HCT116 (cell line): ENCODE data around the gene GALR3. TPM values are rescaled to one million over a fixed set of nuclear protein-coding genes. Genes with fewer than 3 reads are reported as not detected.
"Not testable (repeated sequence)": the region's sequence is repeated elsewhere in the genome, so short reads cannot be mapped to it uniquely, and the experiment has no call there.

Source experiments
- ATAC-seq: fragments of 200-7000 bp; cut with Tn5 transposase; 2 replicates; pipeline ENCODE4 v1.9.1; 2020; ENCODE audit warnings: mild to moderate bottlenecking, moderate library complexity
- BruUV-seq: library from RNA; stranded (reverse); fragments of 400-500 nt; replicated peaks from 2 replicates; lab custom pipeline; 2021; lab: Mats Ljungman, UMichigan
- CTCF ChIA-PET: fragments of 300-600 bp; sonication (Branson Sonifier 250); formaldehyde crosslinking; loops from one replicate; lab custom pipeline; 2021; ENCODE audit warnings: antibody characterized with exemption; lab: Charles Lee
- POLR2A ChIA-PET: fragments of 300-600, 350-600 bp; sonication (Branson Sonifier 250); formaldehyde crosslinking; loops from one replicate; lab custom pipeline; 2021; ENCODE audit warnings: antibody characterized with exemption; lab: Charles Lee
- RAD21 ChIA-PET, 2 experiments: fragments of 300-600 bp; sonication (Branson Sonifier 250); formaldehyde crosslinking; loops; one replicate each; lab custom pipeline; 2023; ENCODE audit warnings: low total read pairs in 2 of 2; ENCODE audit not compliant: uncharacterized antibody in 2 of 2, unreplicated experiment in 2 of 2, low non-redundant PET in 1 of 2; lab: Charles Lee
- DNase-seq: peaks from one replicate; pipeline ENCODE4 v3.0.0-alpha.2; 2010; ENCODE audit warnings: low read depth, low spot score
- H2AFZ ChIP-seq: fragments of 200-600 bp; shearing (Covaris generic), sonication (generic); 2 replicates; pipeline ENCODE4 v1.6.1; 2017; ENCODE audit warnings: low read depth, mixed run types, mixed read lengths, antibody characterized with exemption, low read length; ENCODE audit not compliant: poor library complexity, severe bottlenecking
- H3K27ac ChIP-seq: 2 replicates; pipeline ENCODE4 v1.5.1; 2012; ENCODE audit warnings: low read depth, low read length
- H3K27me3 ChIP-seq: fragments of 200-600 bp; sonication (generic); 2 replicates; pipeline ENCODE4 v1.6.1; 2016; ENCODE audit warnings: mixed run types, low read length, mixed read lengths; ENCODE audit not compliant: insufficient read depth
- H3K36me3 ChIP-seq, 2 experiments: fragments of 200-500 bp in 1 of 2; fragments of 200-600 bp in 1 of 2; sonication (Bioruptor generic) in 1 of 2; sonication (generic) in 1 of 2; 2 replicates each; pipeline versions ENCODE4 v1.5.1 to v1.6.1; 2014 to 2016; ENCODE audit warnings: low read length in 2 of 2, inconsistent platforms in 1 of 2, mixed read lengths in 1 of 2, mixed run types in 1 of 2; ENCODE audit not compliant: insufficient read depth in 2 of 2, control insufficient read depth in 1 of 2
- H3K4me1 ChIP-seq, 2 experiments: fragments of 200-600 bp in 1 of 2; sonication (generic) in 1 of 2; 2 replicates each; pipeline versions ENCODE4 v1.5.1 to v1.6.1; 2012 to 2017; ENCODE audit warnings: low read length in 2 of 2, inconsistent platforms in 1 of 2, mild to moderate bottlenecking in 1 of 2, mixed read lengths in 1 of 2, mixed run types in 1 of 2, moderate library complexity in 1 of 2; ENCODE audit not compliant: insufficient read depth in 2 of 2, control insufficient read depth in 1 of 2
- H3K4me2 ChIP-seq: fragments of 200-600 bp; sonication (generic); 2 replicates; pipeline ENCODE4 v1.6.1; 2017; ENCODE audit warnings: mixed run types, low read length, mixed read lengths
- H3K4me3 ChIP-seq, 2 experiments: fragments of 200-600 bp in 1 of 2; sonication (generic) in 1 of 2; replicated peaks in 1 of 2; 2 replicates each; pipeline ENCODE4 v1.5.1; 2011 to 2016; ENCODE audit warnings: low read length in 2 of 2, control low read depth in 1 of 2, low read depth in 1 of 2, mild to moderate bottlenecking in 1 of 2, mixed read lengths in 1 of 2, mixed run types in 1 of 2
- H3K79me2 ChIP-seq: fragments of 200-600 bp; sonication (generic); 2 replicates; pipeline ENCODE4 v1.6.1; 2017; ENCODE audit warnings: mild to moderate bottlenecking, mixed run types, low read length, moderate library complexity, mixed read lengths; ENCODE audit not compliant: insufficient read depth
- H3K9ac ChIP-seq: fragments of 200-600 bp; sonication (generic); 2 replicates; pipeline ENCODE4 v1.6.1; 2016; ENCODE audit warnings: low read length, mixed read lengths
- H3K9me2 ChIP-seq: fragments of 200-600 bp; sonication (generic), shearing (Covaris generic); 2 replicates; pipeline ENCODE4 v1.6.1; 2017; ENCODE audit warnings: mixed run types, mild to moderate bottlenecking, moderate library complexity; ENCODE audit not compliant: insufficient read depth
- H3K9me3 ChIP-seq, 2 experiments: fragments of 200-500 bp in 1 of 2; fragments of 200-600 bp in 1 of 2; sonication (Bioruptor generic) in 1 of 2; sonication (generic) in 1 of 2; 2 replicates each; pipeline ENCODE4 v1.6.1; 2014 to 2017; ENCODE audit warnings: low read length in 2 of 2, mixed read lengths in 2 of 2, inconsistent platforms in 1 of 2, low read depth in 1 of 2, mild to moderate bottlenecking in 1 of 2, mixed run types in 1 of 2, moderate library complexity in 1 of 2; ENCODE audit not compliant: control insufficient read depth in 1 of 2, insufficient read depth in 1 of 2
- H4K20me1 ChIP-seq: fragments of 200-600 bp; sonication (generic), shearing (Covaris generic); 2 replicates; pipeline ENCODE4 v1.6.1; 2017; ENCODE audit warnings: mixed run types, mild to moderate bottlenecking, moderate library complexity; ENCODE audit not compliant: insufficient read depth
- CBX3 ChIP-seq: IDR thresholded peaks from 2 replicates; pipeline ENCODE4 v1.6.1; 2012; ENCODE audit warnings: low read depth
- EZH2 ChIP-seq: fragments of 200-600 bp; sonication (generic); IDR thresholded peaks from 2 replicates; pipeline ENCODE4 v1.6.1; 2017; ENCODE audit warnings: antibody characterized with exemption, mixed run types
- JUND ChIP-seq: IDR thresholded peaks from 2 replicates; pipeline ENCODE4 v1.6.1; 2012
- SP1 ChIP-seq: IDR thresholded peaks from 2 replicates; pipeline ENCODE4 v1.6.1; 2012; ENCODE audit warnings: low read depth
- intact Hi-C: fragments of 100-400 bp; cut with micrococcal nuclease; formaldehyde crosslinking; loops from 2 replicates; pipeline ENCODE4 v1.10.0; 2022
- total RNA-seq: library from RNA; stranded (reverse); gene quantifications from one replicate; pipeline ENCODE4 v1.2.1, GENCODE V29; 2021; ENCODE audit not compliant: unreplicated experiment

GALR3 gene
- total RNA-seq, 1 experiment from 2014 or later, result 0.32 TPM

- H3K36me3 ChIP-seq, H3K4me2 ChIP-seq, H3K27ac ChIP-seq, H3K27me3 ChIP-seq, DNase-seq, H3K79me2 ChIP-seq, H2AFZ ChIP-seq, H3K9me2 ChIP-seq, ATAC-seq, BruUV-seq, intact Hi-C loops, H3K4me3 ChIP-seq, CTCF ChIA-PET, RAD21 ChIA-PET, H4K20me1 ChIP-seq, H3K9ac ChIP-seq, H3K9me3 ChIP-seq: not testable (repeated sequence)
- peaks cover 16 to 29% of the 10 kb centered on the region in 2 experiments; a peak in 3 of 4 replicates for H3K4me1 ChIP-seq
- POLR2A ChIA-PET, result interaction anchor here (1.2 kb wide), 1 partner anchor 17 kb away, joined by 4 read pairs; no protein-coding TSS in a partner anchor
Observed at GRCh38 chr22:37799979-37800378, 23.2 kb upstream of the GALR3 start.

GRCh38 chr22:37801946-37802309 lies 21.3 kb upstream of the GALR3 start:
- peak overlapping the region; percentile 63; the same call in 1 of the 2 replicates for H3K27ac ChIP-seq
- ATAC-seq (no peak), DNase-seq (no peak)
- TF ChIP-seq JUND, result no peak
- no peak for TF ChIP-seq EZH2
- no peak for TF ChIP-seq CBX3
- no peak for TF ChIP-seq SP1
- no peaks in the 10 kb centered on the region for H3K9me3 ChIP-seq
- peak overlapping the region; percentile 48 to 61 for H3K4me3 ChIP-seq
- peaks cover 18% of the 10 kb centered on the region for H3K79me2 ChIP-seq
- H3K9ac ChIP-seq, result peak overlapping the region; percentile 66
- ChIA-PET POLR2A (no interaction called here), RAD21 (no interaction called here), CTCF (no interaction called here)
- peak overlapping the region; percentile 74 for H2AFZ ChIP-seq
- no TSS peak for BruUV-seq
- H3K9me2 ChIP-seq, result no peaks in the 10 kb centered on the region
- no peaks in the 10 kb centered on the region for H4K20me1 ChIP-seq
- peaks cover 16 to 46% of the 10 kb centered on the region in 2 experiments; a peak in 3 of 4 replicates for H3K4me1 ChIP-seq
- no peaks in the 10 kb centered on the region for H3K27me3 ChIP-seq
- peak overlapping the region; percentile 89 for H3K4me2 ChIP-seq
- intact Hi-C loops, result no loop called here
- H3K36me3 ChIP-seq, result no peaks in the 10 kb centered on the region
